Left renal pelvis (tissue), 4 donors: ENCODE measurements around the gene CHST15. TPM values are rescaled to one million over a fixed set of nuclear protein-coding genes. Genes with fewer than 3 reads are reported as not detected.

Experiments
- DNase-seq, 4 donors: peaks; one replicate each; pipeline ENCODE4 v3.0.0-alpha.2; 2013; ENCODE audit warnings: low read depth in 4 of 4, low spot score in 3 of 4
- polyA plus RNA-seq, 4 donors: library from polyadenylated mRNA; unstranded; fragments of 120-200 nt; gene quantifications; one replicate each; pipeline ENCODE4 v1.2.1, GENCODE V29; 2013; ENCODE audit not compliant: insufficient read length in 4 of 4

CHST15 gene
- polyA plus RNA-seq, 4 donors, result 16.6 to 38.5 (median 20.0) TPM

DNA sequence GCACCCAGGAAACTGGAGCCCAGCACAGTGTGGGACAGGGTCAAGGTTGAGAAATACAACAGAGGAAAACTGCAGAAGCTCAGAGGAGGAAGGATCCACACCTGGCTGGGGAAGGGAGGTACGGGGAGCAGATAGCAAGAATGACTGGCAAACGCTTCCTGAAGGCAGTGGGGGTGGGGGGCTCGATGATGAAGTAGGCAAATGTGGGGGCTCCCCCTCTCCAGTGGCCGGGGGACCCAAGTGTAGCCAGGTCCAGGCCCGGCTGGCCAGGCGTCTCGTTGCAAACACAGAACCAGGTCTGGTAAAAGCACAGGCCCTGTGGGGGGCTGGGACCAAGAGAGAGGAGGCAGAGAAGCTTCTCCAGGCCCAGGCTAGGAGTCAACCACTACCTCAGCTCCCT is 7.7 kb downstream of the CHST15 start:
- DNase-seq, result no peak

DNA sequence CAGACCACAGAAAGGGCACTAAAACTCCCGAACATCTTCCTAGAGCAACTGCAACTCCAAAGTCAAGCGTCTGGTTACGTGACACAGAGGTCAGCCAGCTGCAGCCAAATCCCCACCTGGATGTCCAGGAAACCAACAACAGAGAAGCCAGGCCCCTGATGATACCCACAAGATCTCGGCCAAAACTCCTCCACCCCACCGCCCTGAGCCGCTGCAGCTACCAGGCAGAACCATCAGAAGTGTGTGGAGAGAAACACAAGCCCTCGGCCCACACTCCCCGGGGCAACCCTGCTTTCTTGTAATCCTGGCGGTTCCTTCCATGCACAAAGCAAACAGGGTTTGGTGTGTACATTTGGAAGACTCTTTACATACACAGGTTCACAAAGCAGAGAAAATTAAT is 8.7 kb downstream of the CHST15 start:
- no peak for DNase-seq

DNA sequence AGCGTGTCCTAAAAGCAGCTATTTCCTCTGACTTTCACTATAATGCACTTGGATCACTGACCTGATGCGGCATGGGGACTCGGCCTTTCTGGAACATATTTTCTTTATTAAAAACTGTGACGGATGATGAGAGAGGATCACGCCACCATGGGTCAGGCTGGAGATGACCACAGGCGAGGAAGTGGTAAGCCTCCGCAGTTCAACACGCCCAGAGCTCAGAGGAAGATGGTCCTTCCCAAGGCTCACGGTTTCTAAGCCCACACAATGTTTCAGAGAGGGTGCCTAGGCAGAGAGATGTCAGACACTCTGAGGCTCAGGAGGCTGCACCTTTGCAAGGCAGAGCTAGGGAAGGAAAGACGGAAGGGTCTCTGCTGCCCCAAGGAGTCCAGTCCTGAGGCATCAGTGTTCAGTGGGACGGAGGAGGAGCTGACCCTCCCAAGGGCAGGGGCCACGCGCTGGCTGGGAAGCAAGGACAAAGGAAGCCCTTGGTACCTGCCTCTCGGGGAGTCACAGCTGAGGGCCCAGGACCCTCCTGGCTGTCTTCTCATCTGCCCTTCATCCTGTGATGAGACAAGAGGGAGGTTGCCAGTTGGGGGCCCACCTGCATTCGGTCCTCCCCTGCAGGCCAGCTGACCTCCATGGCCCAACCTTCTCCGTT is 9.5 kb downstream of the CHST15 start:
- no peak for DNase-seq

DNA sequence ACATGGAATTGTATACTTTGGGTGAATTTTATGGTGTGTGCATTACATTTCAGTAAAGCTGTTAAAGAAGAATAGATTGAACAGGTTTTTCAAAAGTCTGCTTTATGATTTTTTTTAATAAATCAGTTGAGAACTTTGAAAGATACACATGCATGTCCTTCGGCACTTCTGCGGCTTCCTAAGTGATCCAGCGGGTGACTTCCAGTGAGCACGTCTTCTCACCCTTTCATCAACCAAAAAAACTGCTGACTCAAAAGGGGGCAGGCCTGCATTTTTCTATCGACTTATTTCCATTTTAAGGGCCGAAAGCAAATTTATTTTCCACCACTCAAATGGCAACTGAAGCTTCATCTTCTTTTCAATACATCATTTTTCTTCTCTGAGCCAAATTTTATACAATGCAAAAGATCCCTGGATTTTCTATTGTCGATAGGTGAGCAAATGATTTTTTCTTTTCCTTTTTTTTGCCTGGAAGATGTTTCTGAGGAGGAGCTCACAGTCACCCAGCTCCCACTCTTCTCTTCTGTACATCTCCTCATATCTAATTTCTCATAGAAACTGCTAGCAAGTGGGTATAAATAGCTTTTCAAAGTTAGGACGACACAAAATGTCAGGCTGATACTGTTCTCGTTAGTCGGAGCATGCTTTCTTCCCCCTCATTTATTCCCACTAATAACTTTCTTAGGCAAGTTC is 10.2 kb downstream of the CHST15 start:
- no peak for DNase-seq

DNA sequence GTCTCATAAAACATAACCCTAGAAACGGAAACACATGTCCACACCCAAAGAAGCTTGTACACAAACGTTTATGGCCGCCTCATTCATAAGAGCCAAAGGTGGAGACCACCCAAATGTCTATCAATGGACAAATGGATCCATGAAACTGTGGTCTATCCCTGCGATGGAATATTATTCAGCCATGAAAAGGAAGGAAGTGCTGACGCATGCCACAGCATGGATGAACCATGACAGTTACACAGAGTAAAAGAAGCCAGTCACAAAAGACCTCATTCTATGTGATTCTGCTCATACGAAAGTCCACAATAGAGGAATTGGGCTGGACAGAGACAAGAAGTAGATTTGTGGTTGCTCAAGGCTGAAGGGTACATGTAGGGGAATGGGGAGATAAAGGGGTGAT is 10.8 kb downstream of the CHST15 start:
- DNase-seq, result no peak

- DNase-seq, result no peak
These were observed 11.8 kb downstream of the CHST15 start for GRCh38 chr10:124081547-124082140.

DNA sequence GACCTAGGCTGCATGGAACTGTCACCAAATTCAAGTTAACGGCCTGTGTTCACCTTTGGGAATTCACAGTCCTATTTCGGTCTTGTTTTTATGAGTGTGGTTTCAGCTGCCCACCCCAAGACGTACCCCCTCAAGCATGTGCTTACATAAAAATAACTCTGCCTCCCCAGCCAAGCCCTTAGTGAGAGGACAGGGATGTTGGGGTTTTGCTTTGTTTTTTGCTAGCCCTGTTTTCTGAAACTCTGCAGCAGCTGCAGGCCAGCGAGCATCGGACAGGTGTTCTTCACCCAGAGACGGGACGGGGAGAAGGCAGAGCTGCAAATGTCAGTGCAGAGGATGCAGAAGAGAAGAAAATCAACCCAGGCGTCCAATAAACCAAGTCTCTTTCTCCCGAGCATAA is 13.5 kb downstream of the CHST15 start:
- no peak for DNase-seq

- no peak for DNase-seq
These were observed 14.7 kb downstream of the CHST15 start for GRCh38 chr10:124078714-124079113.

DNA sequence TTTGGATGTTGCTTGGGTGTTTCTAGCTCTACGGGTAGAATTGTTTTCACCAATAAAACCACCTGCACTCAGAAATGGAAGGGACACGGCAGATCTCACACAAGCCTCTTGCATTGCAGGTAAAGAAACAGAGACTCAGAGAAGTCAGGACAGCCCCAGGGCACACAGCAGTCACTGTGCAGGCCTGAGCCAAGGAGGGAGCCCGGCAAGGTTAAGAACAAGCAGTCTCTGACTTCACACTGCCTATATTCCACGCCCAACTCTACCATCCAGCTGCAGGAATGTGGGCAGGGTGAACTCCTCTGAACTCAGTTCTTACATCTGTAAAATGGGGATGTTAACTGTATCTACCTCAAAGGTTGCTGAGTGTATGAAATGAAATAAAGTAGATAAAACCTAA is 15.4 kb downstream of the CHST15 start:
- DNase-seq, result no peak

GRCh38 chr10:124077208-124077993 is 16.0 kb downstream of the CHST15 start:
- DNase-seq, result no peak

GRCh38 chr10:124076148-124076733 is 17.2 kb downstream of the CHST15 start:
- no peak for DNase-seq

GRCh38 chr10:124075231-124075955 is 18.0 kb downstream of the CHST15 start:
- no peak for DNase-seq

DNA sequence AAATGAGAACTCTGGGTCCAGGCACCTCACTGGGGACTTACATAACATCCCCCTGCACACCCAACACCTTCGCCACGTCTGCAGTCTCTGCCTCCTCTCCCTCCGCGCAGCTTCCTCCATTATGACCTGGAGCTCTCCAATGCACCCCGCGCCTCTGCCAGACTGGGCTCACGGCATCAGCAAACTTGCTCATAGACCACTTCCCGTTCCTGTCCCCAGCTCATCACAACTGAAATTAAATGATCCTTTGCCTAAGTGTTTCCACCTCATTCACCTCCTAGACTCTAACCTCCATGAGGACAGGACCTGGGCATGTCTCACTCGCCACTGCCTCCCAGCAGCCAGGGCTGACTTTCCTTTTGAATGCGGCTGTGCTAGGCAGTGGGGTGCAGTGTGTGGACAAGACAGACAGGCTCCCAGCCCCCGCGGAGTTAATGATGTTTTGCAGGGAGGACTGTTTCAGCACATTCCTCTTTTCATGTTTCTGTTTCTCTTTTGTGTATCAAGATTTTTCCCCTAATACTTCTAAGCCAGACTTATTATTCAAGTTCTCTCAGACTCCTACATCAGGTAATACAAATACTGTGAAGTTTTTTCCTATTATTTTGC is 18.8 kb downstream of the CHST15 start:
- no peak for DNase-seq

- no peak for DNase-seq
These were observed 19.4 kb downstream of the CHST15 start for GRCh38 chr10:124073978-124074377.

DNA sequence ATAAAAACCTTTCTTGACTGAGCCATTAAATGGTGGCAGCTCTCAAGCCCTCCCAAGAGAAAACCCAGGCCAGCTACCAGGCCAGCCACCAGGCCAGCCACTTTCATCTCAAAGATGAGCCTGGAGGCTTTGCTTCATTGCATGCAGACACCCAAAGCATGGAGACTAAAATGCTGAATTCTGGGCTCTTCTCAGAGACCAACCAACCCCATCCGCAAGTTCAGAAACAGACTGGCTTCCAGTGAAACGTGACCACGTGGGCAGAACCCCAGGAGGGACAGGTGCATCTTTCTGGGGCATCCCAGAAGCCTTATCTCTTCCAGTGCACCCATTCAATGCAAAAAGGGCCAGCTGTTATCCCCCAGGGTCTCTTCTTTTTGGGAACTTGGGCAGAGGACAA is 20.9 kb downstream of the CHST15 start:
- DNase-seq, result no peak

GRCh38 chr10:124072106-124072505 is 21.3 kb downstream of the CHST15 start:
- DNase-seq, result no peak

DNA sequence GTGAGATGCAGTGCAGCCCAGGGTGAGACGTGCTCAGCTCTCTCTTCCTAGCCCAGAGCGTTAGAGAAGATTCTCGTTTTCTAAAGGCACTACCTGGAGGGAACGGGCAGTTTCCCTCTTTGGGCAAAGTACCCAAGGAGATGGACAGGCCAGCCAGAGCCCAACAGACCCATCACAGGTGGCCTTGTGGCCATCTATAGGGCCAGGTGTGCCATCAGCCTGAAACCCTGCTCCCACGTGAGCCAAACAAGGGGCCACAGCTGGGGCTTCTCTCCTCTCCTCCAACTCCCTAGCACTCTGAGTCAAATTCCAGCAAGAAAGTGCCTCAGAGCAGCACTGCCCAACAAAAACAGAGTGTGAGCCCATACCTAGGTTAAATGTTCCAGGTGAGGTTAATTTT is 22.3 kb downstream of the CHST15 start:
- DNase-seq, result no peak

GRCh38 chr10:124070666-124071065 is 22.7 kb downstream of the CHST15 start:
- no peak for DNase-seq

GRCh38 chr10:124069341-124070264 is 23.8 kb downstream of the CHST15 start:
- no peak for DNase-seq
